Colonic mucosa (tissue), 4 donors: ENCODE data around the gene SPDYE1. TPM values are rescaled to one million over a fixed set of nuclear protein-coding genes. Genes with fewer than 3 reads are reported as not detected.
"Not testable (repeated sequence)": the region's sequence is repeated elsewhere in the genome, so short reads cannot be mapped to it uniquely, and the experiment has no call there.

Experiments used
- DNase-seq: peaks from one replicate; pipeline ENCODE4 v3.0.0-alpha.2; 2020
- H3K27ac ChIP-seq: fragments of 200-600 bp; one replicate; pipeline ENCODE4 v1.8.0; 2021
- H3K27me3 ChIP-seq: fragments of 200-600 bp; one replicate; pipeline ENCODE4 v1.8.0; 2021
- H3K36me3 ChIP-seq: fragments of 200-600 bp; one replicate; pipeline ENCODE4 v1.8.0; 2021
- H3K4me1 ChIP-seq: fragments of 200-600 bp; one replicate; pipeline ENCODE4 v1.8.0; 2021; ENCODE audit warnings: mild to moderate bottlenecking
- H3K4me3 ChIP-seq: fragments of 200-600 bp; one replicate; pipeline ENCODE4 v1.8.0; 2021
- H3K9ac ChIP-seq, 2 donors: one replicate each; pipeline ENCODE4 v1.7.0; 2013; ENCODE audit warnings: control low read depth in 2 of 2, low read depth in 2 of 2, low read length in 2 of 2
- H3K9me3 ChIP-seq: fragments of 200-600 bp; one replicate; pipeline ENCODE4 v1.8.0; 2021
- CTCF ChIP-seq: fragments of 200-600 bp; IDR thresholded peaks from one replicate; pipeline ENCODE4 v1.8.0; 2022; ENCODE audit warnings: antibody characterized with exemption, mild to moderate bottlenecking
- intact Hi-C: fragments of 100-400 bp; cut with DNase I; formaldehyde crosslinking; loops from one replicate; pipeline ENCODE4 v1.14.1; 2022
- total RNA-seq, 2 donors: library from RNA; stranded (reverse); fragmentation: NEBNext Ultra II Directional in 1 of 2; extraction: Animal tissue kit (Norgen Biotek cat#: 25700) in 1 of 2; gene quantifications; one replicate each; pipeline ENCODE4 v1.2.1, GENCODE V29; 2021
- donor health status: healthy.
- donor health status: DM: no; HTN: no; CAD: no.
- donor health status: DM: no; HTN: no; CAD: no.

Gene SPDYE1, protein sequence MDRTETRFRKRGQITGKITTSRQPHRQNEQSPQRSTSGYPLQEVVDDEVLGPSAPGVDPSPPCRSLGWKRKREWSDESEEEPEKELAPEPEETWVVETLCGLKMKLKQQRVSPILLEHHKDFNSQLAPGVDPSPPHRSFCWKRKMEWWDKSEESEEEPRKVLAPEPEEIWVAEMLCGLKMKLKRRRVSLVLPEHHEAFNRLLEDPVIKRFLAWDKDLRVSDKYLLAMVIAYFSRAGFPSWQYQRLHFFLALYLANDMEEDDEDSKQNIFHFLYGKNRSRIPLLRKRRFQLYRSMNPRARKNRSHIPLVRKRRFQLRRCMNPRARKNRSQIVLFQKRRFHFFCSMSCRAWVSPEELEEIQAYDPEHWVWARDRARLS
- total RNA-seq: not detected

GRCh38 chr7:43997532-43997931 is at the start of gene SPDYE1:
Gene SPDYE1, plus strand, starts transcription at chr7:43997897. Its CDS starts 2,053 bp downstream, at chr7:43999950.
- H3K27me3 ChIP-seq, H3K4me3 ChIP-seq, H3K36me3 ChIP-seq, H3K9me3 ChIP-seq, H3K9ac ChIP-seq, intact Hi-C loops, DNase-seq, H3K27ac ChIP-seq, H3K4me1 ChIP-seq: not testable (repeated sequence)

DNA sequence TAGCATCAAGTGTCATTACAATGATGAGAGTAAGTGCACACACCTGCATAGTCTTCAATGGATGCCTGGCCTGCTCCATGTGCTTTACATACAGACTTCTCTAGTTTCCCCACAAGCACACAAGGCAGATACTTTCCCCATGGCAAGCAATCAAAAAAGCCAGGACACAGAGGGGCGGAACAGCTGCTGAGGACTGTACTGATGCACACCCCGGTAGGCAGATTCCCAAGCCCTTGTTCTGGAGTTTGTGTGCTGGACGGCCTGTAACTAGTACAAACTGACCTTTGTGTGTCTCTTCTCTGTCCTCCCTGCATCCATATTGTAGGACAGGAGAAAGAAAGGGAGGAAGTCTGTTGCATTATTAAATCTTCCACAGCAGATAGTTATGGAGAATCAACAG is 45.7 kb upstream of the SPDYE1 start:
- intact Hi-C loops: no loop called here
- H3K27me3 ChIP-seq: no peaks in the 10 kb centered on the region
- no peak for TF ChIP-seq CTCF
- H3K27ac ChIP-seq: no peak overlapping the region
- no peak overlapping the region for H3K4me3 ChIP-seq
- no peaks in the 10 kb centered on the region for H3K9me3 ChIP-seq
- no peak for DNase-seq
- H3K9ac ChIP-seq: no peak overlapping the region
- H3K36me3 ChIP-seq: no peaks in the 10 kb centered on the region
- H3K4me1 ChIP-seq: no peaks in the 10 kb centered on the region

GRCh38 chr7:43953071-43953470 is 44.6 kb upstream of the SPDYE1 start:
- Histone ChIP-seq H3K36me3 (no peaks in the 10 kb centered on the region), H3K9me3 (no peaks in the 10 kb centered on the region), H3K9ac (no peak overlapping the region), H3K4me1 (no peaks in the 10 kb centered on the region), H3K4me3 (no peak overlapping the region), H3K27me3 (no peaks in the 10 kb centered on the region), H3K27ac (no peak overlapping the region)
- DNase-seq: no peak
- intact Hi-C loops: no loop called here
- TF ChIP-seq CTCF: no peak

GRCh38 chr7:43954524-43955228 is 43.0 kb upstream of the SPDYE1 start:
- H3K4me3 ChIP-seq: no peak overlapping the region
- no peak overlapping the region for H3K9ac ChIP-seq
- no peaks in the 10 kb centered on the region for H3K9me3 ChIP-seq
- no peaks in the 10 kb centered on the region for H3K27me3 ChIP-seq
- DNase-seq: no peak
- no peak overlapping the region for H3K27ac ChIP-seq
- intact Hi-C loops: no loop called here
- peak; percentile 39 for TF ChIP-seq CTCF
- H3K4me1 ChIP-seq: no peaks in the 10 kb centered on the region
- no peaks in the 10 kb centered on the region for H3K36me3 ChIP-seq

DNA sequence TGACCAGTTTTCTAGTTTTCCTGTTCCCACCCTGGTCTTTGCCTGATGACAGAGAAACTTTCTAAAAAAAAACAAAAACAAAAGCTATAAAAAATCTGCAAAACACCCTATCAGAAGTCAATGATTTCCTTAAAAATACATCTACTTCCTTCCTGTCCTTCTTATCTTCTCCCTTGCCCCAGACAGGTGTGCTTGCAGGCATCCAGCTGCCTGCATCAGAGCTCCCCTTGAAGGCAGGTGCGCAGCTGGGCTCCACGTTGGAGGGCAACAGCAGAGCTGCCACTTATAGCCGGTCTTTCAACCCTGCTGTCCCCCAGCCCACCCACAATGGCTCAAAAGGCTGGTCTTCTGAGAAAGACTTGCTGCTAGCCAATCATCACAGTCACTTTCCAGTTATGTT is 41.7 kb upstream of the SPDYE1 start:
- Histone ChIP-seq H3K4me3 (no peak overlapping the region), H3K36me3 (no peaks in the 10 kb centered on the region), H3K4me1 (no peaks in the 10 kb centered on the region), H3K27me3 (no peaks in the 10 kb centered on the region), H3K27ac (no peak overlapping the region), H3K9ac (no peak overlapping the region), H3K9me3 (no peaks in the 10 kb centered on the region)
- TF ChIP-seq CTCF: no peak
- intact Hi-C loops: no loop called here
- DNase-seq: no peak

DNA sequence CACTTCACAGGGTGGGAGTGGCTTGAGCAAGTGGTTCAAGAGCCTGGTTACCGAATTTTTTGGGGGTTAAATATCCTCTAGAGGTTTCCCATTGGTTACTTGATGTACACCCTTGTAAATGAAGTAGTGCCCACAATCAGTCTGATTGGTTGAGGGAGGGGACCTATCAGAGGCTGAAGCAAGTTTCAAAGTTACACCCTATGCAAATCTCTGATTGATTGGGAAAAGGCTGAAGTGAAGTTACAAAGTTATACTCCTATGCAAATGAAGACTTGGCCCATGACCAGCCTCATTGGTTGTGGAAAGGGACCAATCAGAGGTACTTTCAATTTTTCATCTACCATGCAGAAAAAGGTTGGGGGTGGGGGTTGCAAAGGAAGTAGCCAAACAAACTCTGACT is 36.8 kb upstream of the SPDYE1 start:
- Histone ChIP-seq H3K9me3 (no peaks in the 10 kb centered on the region), H3K27ac (no peak overlapping the region), H3K4me3 (no peak overlapping the region), H3K9ac (no peak overlapping the region), H3K36me3 (no peaks in the 10 kb centered on the region), H3K27me3 (no peaks in the 10 kb centered on the region), H3K4me1 (no peaks in the 10 kb centered on the region)
- no peak for DNase-seq
- TF ChIP-seq CTCF: no peak
- intact Hi-C loops: no loop called here

- H3K36me3 ChIP-seq, H3K27me3 ChIP-seq, H3K9me3 ChIP-seq, H3K9ac ChIP-seq, H3K4me1 ChIP-seq, H3K4me3 ChIP-seq, H3K27ac ChIP-seq, DNase-seq, intact Hi-C loops: not testable (repeated sequence)
These were observed 31.3 kb upstream of the SPDYE1 start for GRCh38 chr7:43966392-43966791.

DNA sequence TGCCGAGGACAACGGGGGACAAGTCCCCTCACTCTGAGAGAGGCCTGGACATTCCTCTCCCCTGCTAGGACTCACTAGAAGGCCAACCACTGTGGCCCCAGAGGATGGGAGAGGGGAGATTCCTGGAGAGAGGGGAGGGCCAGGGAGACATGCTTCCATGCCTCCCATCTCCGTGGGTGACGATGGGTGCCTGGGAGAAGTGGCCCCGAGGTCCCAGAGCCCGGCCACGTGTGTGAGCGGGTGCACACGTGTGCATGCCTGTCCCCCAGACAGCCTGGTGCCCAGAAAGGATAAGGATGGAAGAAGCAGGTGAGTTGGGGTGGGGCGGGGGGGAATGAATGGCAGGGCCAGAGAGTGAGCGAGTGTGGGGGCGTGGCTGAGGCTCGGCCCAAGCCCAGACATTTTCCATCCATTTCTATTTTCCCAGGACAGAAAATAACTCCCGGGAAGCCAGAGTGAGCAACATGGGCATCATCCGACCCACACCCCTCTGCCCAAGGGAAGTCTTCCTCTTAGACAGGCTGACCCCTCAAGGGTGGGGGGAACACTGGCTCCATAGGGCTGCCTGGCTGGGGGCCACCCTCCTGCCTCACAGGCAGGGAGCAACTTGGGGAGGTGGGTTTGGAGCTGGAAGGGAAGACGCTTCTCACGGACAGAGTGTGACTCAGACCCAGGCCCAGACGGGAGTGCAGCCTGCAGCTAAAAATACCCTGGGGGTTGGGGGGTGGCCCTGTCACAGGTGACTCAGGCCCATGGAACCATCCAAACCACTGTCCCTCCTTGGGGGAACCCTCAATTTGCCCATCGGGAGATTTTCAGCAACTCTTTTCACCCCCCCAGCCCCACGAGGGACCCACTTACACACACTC is 29.3 kb upstream of the SPDYE1 start:
- intact Hi-C loops, H3K4me1 ChIP-seq, H3K36me3 ChIP-seq, H3K4me3 ChIP-seq, DNase-seq, H3K27me3 ChIP-seq, H3K9me3 ChIP-seq, H3K9ac ChIP-seq, H3K27ac ChIP-seq: not testable (repeated sequence)
